ENCODE measurements around the gene NDUFS3. TPM values are rescaled to one million over a fixed set of nuclear protein-coding genes. Genes with fewer than 3 reads are reported as not detected.

The NDUFS3 gene
- total RNA-seq, result 62.2 and 68.1 TPM in 2 replicates

DNA sequence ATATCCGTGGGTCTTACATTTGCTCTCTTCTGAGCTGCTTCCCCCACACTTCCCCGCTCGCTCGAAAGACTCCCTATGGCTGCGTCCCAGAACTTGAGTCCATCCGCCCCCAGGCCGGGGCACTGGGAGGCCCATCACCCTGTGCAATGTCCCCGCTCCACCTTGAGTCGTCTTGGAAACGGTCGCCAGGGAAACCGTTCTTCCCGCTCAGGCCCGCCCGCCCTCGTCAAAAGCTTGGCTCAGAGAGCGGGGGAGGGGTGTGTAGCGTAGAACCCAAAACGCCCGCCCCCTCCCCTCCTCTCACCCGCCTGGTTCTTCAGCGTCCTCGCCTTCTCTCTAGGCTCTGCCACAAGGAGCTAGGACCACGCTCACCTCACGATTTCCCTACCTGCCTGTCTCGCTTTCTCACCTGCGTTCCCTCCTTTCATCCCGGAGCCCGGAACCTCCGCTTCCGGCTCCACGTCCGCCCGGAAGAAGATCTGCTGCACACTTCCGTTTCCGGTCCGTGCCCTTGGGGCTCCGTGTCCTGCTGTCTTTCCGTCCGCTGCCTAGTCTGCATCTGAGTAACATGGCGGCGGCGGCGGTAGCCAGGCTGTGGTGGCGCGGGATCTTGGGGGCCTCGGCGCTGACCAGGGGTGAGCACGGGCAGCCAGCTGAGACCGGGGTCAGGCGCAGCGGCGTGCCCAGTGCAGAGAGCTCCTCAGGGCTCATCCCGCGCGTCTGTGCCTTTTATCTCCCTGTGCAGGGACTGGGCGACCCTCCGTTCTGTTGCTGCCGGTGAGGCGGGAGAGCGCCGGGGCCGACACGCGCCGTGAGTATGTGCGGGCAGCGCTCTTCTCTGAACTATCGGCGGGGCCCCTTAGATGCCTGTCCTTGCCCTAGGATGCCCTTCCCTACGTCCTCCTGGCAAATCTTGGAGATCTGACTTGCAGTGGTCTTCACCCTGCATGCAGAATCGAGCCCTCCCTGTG, at the start of gene NDUFS3, which contains the start of gene KBTBD4:
TSS of gene NDUFS3 (plus strand) at position 551 of the 971 bp plus-strand sequence. CDS start at position 569, 18 bp downstream.
TSS of gene KBTBD4 (minus strand) at position 447 of the 971 bp plus-strand sequence. CDS start at position 428, 19 bp downstream.

DNA sequence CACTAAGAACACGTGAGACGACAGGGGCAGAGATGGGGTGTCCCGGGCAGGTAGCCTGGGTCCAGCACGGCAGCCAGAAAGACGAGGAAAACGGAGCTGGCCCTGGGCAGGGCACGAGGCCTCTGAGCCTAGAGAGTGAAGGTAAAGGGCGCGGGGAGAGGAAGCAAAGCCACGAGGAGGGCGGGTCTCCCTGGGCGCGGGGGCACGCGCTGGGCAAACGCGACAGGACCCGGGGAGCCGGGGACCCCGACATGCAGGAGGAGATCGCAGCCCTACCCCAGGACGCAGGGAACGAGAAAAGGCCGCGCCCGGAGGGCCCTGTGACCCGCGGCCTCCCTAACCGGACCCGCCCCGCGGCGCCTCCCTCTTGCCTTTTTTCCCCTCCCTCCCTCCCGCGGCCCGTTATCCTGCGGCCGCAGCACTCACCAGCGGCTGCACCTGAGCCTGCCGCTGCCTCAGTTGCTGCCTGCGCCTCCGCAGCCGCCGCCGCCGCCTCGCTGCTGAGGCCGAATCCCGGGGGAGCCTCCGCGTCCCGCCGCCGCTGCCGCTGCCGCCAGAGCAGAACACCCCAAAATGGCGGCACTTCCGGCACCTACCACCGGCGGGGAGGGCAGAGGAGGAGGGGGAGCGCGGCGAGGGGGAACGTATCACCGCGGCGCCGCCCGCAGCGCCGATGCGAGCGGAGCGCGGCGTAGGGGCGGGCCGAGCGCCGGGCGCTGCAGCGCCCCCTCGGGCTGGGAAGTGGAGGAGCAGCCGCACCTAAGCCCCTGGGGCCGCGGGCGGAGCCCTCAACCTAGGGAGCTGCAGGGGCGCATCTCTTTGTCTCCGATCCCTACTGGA, 26.1 kb upstream of the NDUFS3 start, which contains the start of gene CELF1:
TSS of gene CELF1 (minus strand) at position 567 of the 840 bp plus-strand sequence. CDS start 53,609 bp downstream, outside the sequence.

DNA sequence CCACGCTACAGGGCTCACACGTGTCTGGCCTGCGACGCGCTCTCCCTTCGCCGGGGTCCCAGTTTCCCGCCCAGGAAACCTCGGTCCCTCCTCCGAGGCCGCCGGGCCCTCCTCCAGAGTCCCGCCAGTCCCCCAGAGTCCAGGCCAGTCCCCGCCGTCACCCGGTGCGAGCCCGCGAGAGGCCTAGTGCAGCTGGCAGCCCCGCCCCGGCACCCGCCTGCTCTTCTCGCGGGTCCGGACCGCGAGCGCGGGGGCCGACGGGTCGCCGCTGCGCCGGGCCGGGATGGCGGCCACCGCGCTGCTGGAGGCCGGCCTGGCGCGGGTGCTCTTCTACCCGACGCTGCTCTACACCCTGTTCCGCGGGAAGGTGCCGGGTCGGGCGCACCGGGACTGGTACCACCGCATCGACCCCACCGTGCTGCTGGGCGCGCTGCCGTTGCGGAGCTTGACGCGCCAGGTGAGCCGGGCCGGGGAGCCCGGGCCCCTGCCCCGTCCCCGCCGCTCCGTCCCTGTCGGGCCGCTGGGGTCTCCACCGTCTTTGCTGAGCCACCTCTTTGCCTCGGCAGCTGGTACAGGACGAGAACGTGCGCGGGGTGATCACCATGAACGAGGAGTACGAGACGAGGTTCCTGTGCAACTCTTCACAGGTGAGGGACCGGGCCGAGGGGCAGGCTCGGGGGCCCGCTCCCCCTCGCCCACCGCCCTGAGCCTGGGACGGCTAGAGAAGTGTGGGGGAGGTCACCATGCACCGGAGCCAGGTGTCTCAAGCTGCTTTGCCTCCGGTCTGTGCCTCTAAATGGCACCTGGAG, 13.3 kb upstream of the NDUFS3 start, which contains the start of gene PTPMT1:
TSS of gene PTPMT1 (plus strand) at position 260 of the 809 bp plus-strand sequence. CDS start at position 284, 24 bp downstream.

DNA sequence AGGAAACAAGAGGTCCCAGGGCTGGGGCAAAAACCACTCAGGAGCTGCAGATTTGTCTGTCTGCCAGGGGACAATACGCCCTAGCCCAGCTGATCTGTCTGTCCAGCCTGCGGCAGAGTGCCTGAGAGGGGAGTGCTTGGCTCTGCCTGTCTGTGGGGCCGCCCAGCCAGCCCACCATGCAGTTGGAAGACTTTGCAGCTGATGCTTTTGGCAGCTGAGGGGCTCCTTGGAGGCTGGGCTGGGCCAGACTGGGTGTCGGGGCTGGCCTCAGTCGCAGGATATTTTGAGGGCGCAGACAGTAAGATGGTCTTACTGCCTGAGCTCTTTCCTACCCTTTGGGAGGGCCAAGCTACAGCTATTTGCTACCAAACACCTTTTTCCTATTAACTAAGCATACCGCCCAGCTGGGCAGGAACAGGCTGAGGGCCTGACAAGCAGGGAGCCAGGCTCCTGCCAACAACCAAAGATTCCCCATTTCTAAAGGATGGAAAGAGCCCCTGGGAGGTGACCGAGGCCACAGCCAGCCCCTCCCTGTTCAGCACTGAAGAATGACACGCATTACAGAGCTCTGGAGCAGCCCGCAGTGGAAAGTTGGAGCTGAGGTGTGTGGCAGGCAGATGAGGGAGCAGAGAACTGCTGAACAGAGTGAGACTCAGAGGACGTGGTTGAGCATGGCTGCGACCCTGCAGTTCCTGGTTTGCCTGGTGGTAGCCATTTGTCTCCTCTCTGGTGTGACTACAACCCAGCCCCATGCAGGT, 7.4 kb downstream of the NDUFS3 start, which contains the start of gene FAM180B:
TSS of gene FAM180B (plus strand) at position 581 of the 758 bp plus-strand sequence. CDS start at position 672, 91 bp downstream.

DNA sequence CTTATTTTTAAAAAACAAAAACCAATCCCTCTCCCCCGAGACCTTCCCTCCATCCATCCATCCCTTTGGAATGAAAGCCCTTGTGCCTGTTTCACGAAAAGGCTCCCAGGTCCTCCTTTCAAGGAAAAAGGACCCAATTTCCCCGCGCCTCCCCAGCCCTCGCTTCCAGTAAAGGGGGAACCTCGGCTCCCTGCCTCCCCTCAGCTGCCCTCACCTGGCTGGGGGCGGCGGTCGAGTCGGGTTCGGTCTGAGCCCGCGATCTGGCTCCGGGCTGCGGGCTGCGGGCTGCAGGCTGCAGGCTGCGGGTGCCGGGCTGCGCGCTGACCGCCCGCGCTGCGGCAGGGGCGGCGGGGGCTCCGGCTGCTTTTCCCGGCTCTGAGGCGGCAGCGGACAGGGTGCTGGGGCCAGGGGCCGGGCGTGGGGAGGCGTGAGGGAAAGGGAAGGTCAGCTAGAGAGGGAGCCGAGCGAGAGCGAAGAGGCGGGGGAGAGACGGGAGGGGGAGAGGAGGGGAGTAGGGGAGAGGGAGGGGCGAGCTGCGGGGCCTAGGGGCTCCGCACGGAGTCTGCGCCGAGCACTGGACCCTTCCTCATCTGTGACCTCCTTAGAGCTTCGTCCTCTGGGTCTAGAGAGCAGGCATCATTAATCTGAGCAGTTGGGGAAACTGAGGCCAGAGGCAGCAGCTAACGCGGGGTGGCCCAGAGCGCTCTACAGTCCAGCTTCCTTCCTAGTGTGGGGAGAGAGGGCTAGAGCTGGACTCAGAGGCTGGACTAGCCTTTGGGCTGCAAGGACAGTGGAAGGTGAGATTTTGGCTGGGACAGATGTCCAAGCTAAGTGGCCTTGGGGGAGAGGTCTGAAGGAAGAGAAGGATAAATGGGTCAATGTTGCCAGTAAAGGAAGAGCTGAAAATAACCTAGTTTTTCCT, 15.3 kb downstream of the NDUFS3 start, which contains the start of gene C1QTNF4:
TSS of gene C1QTNF4 (minus strand) at position 478 of the 922 bp plus-strand sequence. CDS start 3,601 bp downstream, outside the sequence.

Other genes starting within 250 kb of the NDUFS3 start
- not detected in 2 replicates for gene MYBPC3, start 226.4 kb upstream of the NDUFS3 start, total RNA-seq
- gene SPI1, start 200.5 kb upstream of the NDUFS3 start, total RNA-seq, result not detected in 2 replicates
- 92.1 and 188 TPM in 2 replicates for gene SLC39A13, start 170.5 kb upstream of the NDUFS3 start, total RNA-seq
- gene PSMC3, start 152.6 kb upstream of the NDUFS3 start, total RNA-seq, result 110 and 120 TPM in 2 replicates
- gene RAPSN, start 129.9 kb upstream of the NDUFS3 start, total RNA-seq, result 2.6 TPM in 1 of 2 replicates, not detected in the other
- gene CELF1, start 25.9 kb upstream of the NDUFS3 start, total RNA-seq, result 28.8 and 29.1 TPM in 2 replicates
- gene PTPMT1, start 13.5 kb upstream of the NDUFS3 start, total RNA-seq, result 82.1 and 92.9 TPM in 2 replicates
- gene KBTBD4, start 104 bp upstream of the NDUFS3 start, total RNA-seq, result 13.1 and 13.6 TPM in 2 replicates
- gene FAM180B, start 7.6 kb downstream of the NDUFS3 start, total RNA-seq, result 0.12 and 1.3 TPM in 2 replicates
- gene C1QTNF4, start 15.3 kb downstream of the NDUFS3 start, total RNA-seq, result 0.60 and 0.70 TPM in 2 replicates
- 49.3 and 80.5 TPM in 2 replicates for gene MTCH2, start 63.5 kb downstream of the NDUFS3 start, total RNA-seq
- 0.17 and 1.4 TPM in 2 replicates for gene AGBL2, start 136.3 kb downstream of the NDUFS3 start, total RNA-seq
- gene FNBP4, start 188.3 kb downstream of the NDUFS3 start, total RNA-seq, result 39.6 and 42.3 TPM in 2 replicates

Measured in pericardium fibroblast (primary cell).